SK-N-SH treated with all-trans-retinoic acid at 6 μM for 48 hours (cell line): ENCODE results near the gene EMILIN2.

Experiments
- ATAC-seq: fragments of 200-7000 bp; cut with Tn5 transposase; 3 replicates; pipeline ENCODE4 v1.9.1; 2020; ENCODE audit warnings: mild to moderate bottlenecking, moderate library complexity
- ARNTL ChIP-seq: fragments of 450-650 bp; formaldehyde crosslinking; IDR thresholded peaks from 2 replicates; pipeline ENCODE4 v1.5.0; 2020; ENCODE audit warnings: low read depth, mild to moderate bottlenecking, moderate library complexity, borderline replicate concordance
- BACH2 ChIP-seq: fragments of 250-450 bp; sonication (Bioruptor Pico); IDR thresholded peaks from 2 replicates; pipeline ENCODE4 v1.9.0; 2021; ENCODE audit warnings: mild to moderate bottlenecking, borderline replicate concordance
- GLIS3 ChIP-seq: fragments of 250-450 bp; sonication (Bioruptor Pico); IDR thresholded peaks from 2 replicates; pipeline ENCODE4 v1.5.0; 2020; ENCODE audit warnings: mild to moderate bottlenecking, moderate library complexity
- ISL1 ChIP-seq: fragments of 250-450 bp; sonication (Bioruptor Pico); IDR thresholded peaks from 2 replicates; pipeline ENCODE4 v2.1.2; 2022; ENCODE audit warnings: mild to moderate bottlenecking, moderate library complexity
- OSR1 ChIP-seq: fragments of 250-450 bp; sonication (Bioruptor Pico); IDR thresholded peaks from 2 replicates; pipeline ENCODE4 v1.8.0; 2022; ENCODE audit warnings: moderate library complexity, mild to moderate bottlenecking, inconsistent platforms
- PPARA ChIP-seq: fragments of 250-450 bp; sonication (Bioruptor Pico); IDR thresholded peaks from 2 replicates; pipeline ENCODE4 v1.5.0; 2020; ENCODE audit warnings: mild to moderate bottlenecking, borderline replicate concordance
- RARB ChIP-seq: fragments of 250-450 bp; sonication (Bioruptor Pico); IDR thresholded peaks from 2 replicates; pipeline ENCODE4 v1.8.0; 2021; ENCODE audit warnings: mild to moderate bottlenecking, moderate library complexity
- SNAI2 ChIP-seq: fragments of 250-450 bp; sonication (Bioruptor Pico); IDR thresholded peaks from 2 replicates; pipeline ENCODE4 v1.5.0; 2020; ENCODE audit warnings: mild to moderate bottlenecking, moderate library complexity
- TCF4 ChIP-seq: fragments of 250-450 bp; sonication (Bioruptor Pico); IDR thresholded peaks from 2 replicates; pipeline ENCODE4 v1.8.0; 2021; ENCODE audit warnings: mild to moderate bottlenecking, moderate library complexity, borderline replicate concordance
- ZC3H10 ChIP-seq: fragments of 250-450 bp; sonication (Bioruptor Pico); IDR thresholded peaks from 2 replicates; pipeline ENCODE4 v1.5.1; 2021; ENCODE audit warnings: mild to moderate bottlenecking, moderate library complexity
- ZFP3 ChIP-seq: fragments of 250-450 bp; sonication (Bioruptor Pico); IDR thresholded peaks from 2 replicates; pipeline ENCODE4 v1.5.0; 2020; ENCODE audit warnings: mild to moderate bottlenecking, moderate library complexity
- ZFP30 ChIP-seq: fragments of 450-650 bp; formaldehyde crosslinking; IDR thresholded peaks from 2 replicates; pipeline ENCODE4 v1.5.0; 2022; ENCODE audit warnings: mild to moderate bottlenecking, moderate library complexity
- ZNF565 ChIP-seq: fragments of 450-650 bp; formaldehyde crosslinking; conservative IDR thresholded peaks from 2 replicates; pipeline ENCODE4 v1.5.0; 2020; ENCODE audit warnings: low read depth, mild to moderate bottlenecking, moderate library complexity
- ZNF70 ChIP-seq: fragments of 450-650 bp; formaldehyde crosslinking; IDR thresholded peaks from 2 replicates; pipeline ENCODE4 v1.5.0; 2020; ENCODE audit warnings: mild to moderate bottlenecking, moderate library complexity
- ZNF8 ChIP-seq: fragments of 450-650 bp; formaldehyde crosslinking; IDR thresholded peaks from 2 replicates; pipeline ENCODE4 v1.5.0; 2020; ENCODE audit warnings: mild to moderate bottlenecking, moderate library complexity
- TF ChIP-seq, protein P1 (sequence below): fragments of 250-450 bp; sonication (Bioruptor Pico); IDR thresholded peaks from 2 replicates; pipeline ENCODE4 v1.5.0; 2020; ENCODE audit warnings: mild to moderate bottlenecking, moderate library complexity
- TF ChIP-seq, protein P2 (sequence below): fragments of 250-450 bp; sonication (Bioruptor Pico); IDR thresholded peaks from 2 replicates; pipeline ENCODE4 v1.5.1; 2021; ENCODE audit warnings: mild to moderate bottlenecking, moderate library complexity
- TF ChIP-seq, protein P3 (sequence below): fragments of 250-450 bp; sonication (Bioruptor Pico); IDR thresholded peaks from 2 replicates; pipeline ENCODE4 v1.8.0; 2021; ENCODE audit warnings: low read depth, mild to moderate bottlenecking, moderate library complexity, borderline replicate concordance
- TF ChIP-seq, protein P4 (sequence below): fragments of 250-450 bp; sonication (Bioruptor Pico); IDR thresholded peaks from 2 replicates; pipeline ENCODE4 v1.8.0; 2020; ENCODE audit warnings: mild to moderate bottlenecking, moderate library complexity, borderline replicate concordance
- TF ChIP-seq, protein P5 (sequence below): fragments of 250-450 bp; sonication (Bioruptor Pico); IDR thresholded peaks from 2 replicates; pipeline ENCODE4 v1.5.1; 2020; ENCODE audit warnings: low read depth, mild to moderate bottlenecking, moderate library complexity

The EMILIN2 gene

DNA sequence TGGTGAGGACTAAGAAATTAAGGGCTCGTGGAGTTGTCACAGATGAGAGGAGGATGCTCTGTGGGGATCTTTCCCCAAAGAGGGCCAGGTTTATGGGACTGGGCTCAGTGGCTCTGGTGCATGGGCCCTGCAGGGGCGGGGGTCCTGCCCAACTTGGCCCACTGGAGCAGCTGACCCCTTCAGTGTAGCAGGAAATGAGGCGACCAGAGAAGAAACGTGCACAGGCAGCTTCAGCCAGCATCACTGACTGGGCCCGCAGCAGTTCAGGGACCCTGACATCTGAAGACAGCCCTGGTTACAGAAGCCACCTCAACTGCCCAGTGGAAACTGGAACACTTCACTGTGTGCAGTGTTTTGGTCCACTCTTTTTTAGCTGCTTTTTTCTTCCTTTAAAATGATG lies 72.8 kb downstream of the EMILIN2 start:
- ATAC-seq = no peak
- TF ChIP-seq ZFP3 (CRISPR knock-in tag) (no peak), GLIS3 (no peak), RARB (CRISPR knock-in tag) (no peak), ZNF70 (CRISPR knock-in tag) (no peak), TCF4 (no peak), ZFP30 (CRISPR knock-in tag) (no peak), OSR1 (no peak), ZNF565 (CRISPR knock-in tag) (no peak), ZNF8 (CRISPR knock-in tag) (no peak), BACH2 (CRISPR knock-in tag) (no peak), ZC3H10 (CRISPR knock-in tag) (no peak), ARNTL (no peak), PPARA (CRISPR knock-in tag) (no peak)
- TF ChIP-seq, protein P1, sequence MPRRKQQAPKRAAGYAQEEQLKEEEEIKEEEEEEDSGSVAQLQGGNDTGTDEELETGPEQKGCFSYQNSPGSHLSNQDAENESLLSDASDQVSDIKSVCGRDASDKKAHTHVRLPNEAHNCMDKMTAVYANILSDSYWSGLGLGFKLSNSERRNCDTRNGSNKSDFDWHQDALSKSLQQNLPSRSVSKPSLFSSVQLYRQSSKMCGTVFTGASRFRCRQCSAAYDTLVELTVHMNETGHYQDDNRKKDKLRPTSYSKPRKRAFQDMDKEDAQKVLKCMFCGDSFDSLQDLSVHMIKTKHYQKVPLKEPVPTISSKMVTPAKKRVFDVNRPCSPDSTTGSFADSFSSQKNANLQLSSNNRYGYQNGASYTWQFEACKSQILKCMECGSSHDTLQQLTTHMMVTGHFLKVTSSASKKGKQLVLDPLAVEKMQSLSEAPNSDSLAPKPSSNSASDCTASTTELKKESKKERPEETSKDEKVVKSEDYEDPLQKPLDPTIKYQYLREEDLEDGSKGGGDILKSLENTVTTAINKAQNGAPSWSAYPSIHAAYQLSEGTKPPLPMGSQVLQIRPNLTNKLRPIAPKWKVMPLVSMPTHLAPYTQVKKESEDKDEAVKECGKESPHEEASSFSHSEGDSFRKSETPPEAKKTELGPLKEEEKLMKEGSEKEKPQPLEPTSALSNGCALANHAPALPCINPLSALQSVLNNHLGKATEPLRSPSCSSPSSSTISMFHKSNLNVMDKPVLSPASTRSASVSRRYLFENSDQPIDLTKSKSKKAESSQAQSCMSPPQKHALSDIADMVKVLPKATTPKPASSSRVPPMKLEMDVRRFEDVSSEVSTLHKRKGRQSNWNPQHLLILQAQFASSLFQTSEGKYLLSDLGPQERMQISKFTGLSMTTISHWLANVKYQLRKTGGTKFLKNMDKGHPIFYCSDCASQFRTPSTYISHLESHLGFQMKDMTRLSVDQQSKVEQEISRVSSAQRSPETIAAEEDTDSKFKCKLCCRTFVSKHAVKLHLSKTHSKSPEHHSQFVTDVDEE (CRISPR knock-in tag) = no peak
- TF ChIP-seq, protein P2, sequence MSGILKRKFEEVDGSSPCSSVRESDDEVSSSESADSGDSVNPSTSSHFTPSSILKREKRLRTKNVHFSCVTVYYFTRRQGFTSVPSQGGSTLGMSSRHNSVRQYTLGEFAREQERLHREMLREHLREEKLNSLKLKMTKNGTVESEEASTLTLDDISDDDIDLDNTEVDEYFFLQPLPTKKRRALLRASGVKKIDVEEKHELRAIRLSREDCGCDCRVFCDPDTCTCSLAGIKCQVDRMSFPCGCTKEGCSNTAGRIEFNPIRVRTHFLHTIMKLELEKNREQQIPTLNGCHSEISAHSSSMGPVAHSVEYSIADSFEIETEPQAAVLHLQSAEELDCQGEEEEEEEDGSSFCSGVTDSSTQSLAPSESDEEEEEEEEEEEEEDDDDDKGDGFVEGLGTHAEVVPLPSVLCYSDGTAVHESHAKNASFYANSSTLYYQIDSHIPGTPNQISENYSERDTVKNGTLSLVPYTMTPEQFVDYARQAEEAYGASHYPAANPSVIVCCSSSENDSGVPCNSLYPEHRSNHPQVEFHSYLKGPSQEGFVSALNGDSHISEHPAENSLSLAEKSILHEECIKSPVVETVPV (CRISPR knock-in tag) = no peak
- TF ChIP-seq, protein P3, sequence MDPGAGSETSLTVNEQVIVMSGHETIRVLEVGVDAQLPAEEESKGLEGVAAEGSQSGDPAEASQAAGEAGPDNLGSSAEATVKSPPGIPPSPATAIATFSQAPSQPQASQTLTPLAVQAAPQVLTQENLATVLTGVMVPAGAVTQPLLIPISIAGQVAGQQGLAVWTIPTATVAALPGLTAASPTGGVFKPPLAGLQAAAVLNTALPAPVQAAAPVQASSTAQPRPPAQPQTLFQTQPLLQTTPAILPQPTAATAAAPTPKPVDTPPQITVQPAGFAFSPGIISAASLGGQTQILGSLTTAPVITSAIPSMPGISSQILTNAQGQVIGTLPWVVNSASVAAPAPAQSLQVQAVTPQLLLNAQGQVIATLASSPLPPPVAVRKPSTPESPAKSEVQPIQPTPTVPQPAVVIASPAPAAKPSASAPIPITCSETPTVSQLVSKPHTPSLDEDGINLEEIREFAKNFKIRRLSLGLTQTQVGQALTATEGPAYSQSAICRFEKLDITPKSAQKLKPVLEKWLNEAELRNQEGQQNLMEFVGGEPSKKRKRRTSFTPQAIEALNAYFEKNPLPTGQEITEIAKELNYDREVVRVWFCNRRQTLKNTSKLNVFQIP (CRISPR knock-in tag) = no peak
- TF ChIP-seq, protein P4, sequence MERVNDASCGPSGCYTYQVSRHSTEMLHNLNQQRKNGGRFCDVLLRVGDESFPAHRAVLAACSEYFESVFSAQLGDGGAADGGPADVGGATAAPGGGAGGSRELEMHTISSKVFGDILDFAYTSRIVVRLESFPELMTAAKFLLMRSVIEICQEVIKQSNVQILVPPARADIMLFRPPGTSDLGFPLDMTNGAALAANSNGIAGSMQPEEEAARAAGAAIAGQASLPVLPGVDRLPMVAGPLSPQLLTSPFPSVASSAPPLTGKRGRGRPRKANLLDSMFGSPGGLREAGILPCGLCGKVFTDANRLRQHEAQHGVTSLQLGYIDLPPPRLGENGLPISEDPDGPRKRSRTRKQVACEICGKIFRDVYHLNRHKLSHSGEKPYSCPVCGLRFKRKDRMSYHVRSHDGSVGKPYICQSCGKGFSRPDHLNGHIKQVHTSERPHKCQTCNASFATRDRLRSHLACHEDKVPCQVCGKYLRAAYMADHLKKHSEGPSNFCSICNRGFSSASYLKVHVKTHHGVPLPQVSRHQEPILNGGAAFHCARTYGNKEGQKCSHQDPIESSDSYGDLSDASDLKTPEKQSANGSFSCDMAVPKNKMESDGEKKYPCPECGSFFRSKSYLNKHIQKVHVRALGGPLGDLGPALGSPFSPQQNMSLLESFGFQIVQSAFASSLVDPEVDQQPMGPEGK (CRISPR knock-in tag) = no peak
- TF ChIP-seq, protein P5, sequence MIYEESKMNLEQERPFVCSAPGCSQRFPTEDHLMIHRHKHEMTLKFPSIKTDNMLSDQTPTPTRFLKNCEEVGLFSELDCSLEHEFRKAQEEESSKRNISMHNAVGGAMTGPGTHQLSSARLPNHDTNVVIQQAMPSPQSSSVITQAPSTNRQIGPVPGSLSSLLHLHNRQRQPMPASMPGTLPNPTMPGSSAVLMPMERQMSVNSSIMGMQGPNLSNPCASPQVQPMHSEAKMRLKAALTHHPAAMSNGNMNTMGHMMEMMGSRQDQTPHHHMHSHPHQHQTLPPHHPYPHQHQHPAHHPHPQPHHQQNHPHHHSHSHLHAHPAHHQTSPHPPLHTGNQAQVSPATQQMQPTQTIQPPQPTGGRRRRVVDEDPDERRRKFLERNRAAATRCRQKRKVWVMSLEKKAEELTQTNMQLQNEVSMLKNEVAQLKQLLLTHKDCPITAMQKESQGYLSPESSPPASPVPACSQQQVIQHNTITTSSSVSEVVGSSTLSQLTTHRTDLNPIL = no peak

DNA sequence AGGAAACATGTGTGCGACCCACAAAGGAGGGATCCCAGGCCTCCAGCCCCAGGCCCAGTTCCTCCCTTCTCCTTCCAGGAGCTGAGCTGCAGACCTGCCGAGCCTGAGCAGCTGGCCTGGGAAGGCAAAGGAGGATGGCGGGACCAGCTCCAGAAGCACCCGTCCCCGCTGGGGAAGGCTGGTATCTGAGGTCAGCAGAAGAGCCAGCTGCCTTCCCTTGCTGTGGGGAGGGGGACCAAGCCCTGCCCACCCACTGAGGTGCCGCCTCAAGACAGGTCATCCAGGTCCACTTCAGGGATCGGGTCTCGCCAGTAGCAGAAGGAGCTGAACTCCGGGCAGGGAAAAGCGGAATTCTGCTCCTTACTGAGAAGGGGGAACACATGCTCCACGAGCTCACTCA lies 73.2 kb downstream of the EMILIN2 start:
- TF ChIP-seq, protein P3 (CRISPR knock-in tag) = no peak
- TF ChIP-seq ISL1 (CRISPR knock-in tag) (no peak), SNAI2 (CRISPR knock-in tag) (no peak), ARNTL (no peak)
- no peak for ATAC-seq
